H1 (cell line): ENCODE results near the gene GET3. TPM values are rescaled to one million over a fixed set of nuclear protein-coding genes. Genes with fewer than 3 reads are reported as not detected.

Source experiments
- BACH1 ChIP-seq: IDR thresholded peaks from 2 replicates; pipeline ENCODE4 v1.6.1; 2012; ENCODE audit warnings: low read length, improper control_type of control experiment
- CEBPB ChIP-seq: IDR thresholded peaks from 2 replicates; pipeline ENCODE4 v1.6.1; 2012; ENCODE audit warnings: low read depth, low read length
- CREB1 ChIP-seq: IDR thresholded peaks from 2 replicates; pipeline ENCODE4 v1.6.1; 2012; ENCODE audit warnings: inconsistent platforms
- CTCF ChIP-seq, 3 experiments: IDR thresholded peaks; 1 replicate in 2 of 3; 2 replicates in 1 of 3; pipeline versions ENCODE4 v1.5.1 to v1.6.1; 2011; ENCODE audit warnings: low read length in 3 of 3, mild to moderate bottlenecking in 3 of 3, inconsistent platforms in 2 of 3, low read depth in 1 of 3, moderate library complexity in 1 of 3; ENCODE audit not compliant: insufficient read depth in 1 of 3; ENCODE audit errors: control extremely low read depth in 1 of 3
- E2F6 ChIP-seq: IDR thresholded peaks from 2 replicates; pipeline ENCODE4 v1.6.1; 2012; ENCODE audit warnings: inconsistent platforms
- EGR1 ChIP-seq: IDR thresholded peaks from 2 replicates; pipeline ENCODE4 v1.6.1; 2011; ENCODE audit warnings: low read depth, low read length, borderline replicate concordance
- FOSL1 ChIP-seq: IDR thresholded peaks from 2 replicates; pipeline ENCODE4 v1.6.1; 2011; ENCODE audit warnings: mild to moderate bottlenecking, low read depth, low read length, moderate library complexity; ENCODE audit not compliant: insufficient read depth
- MAX ChIP-seq: IDR thresholded peaks from 2 replicates; pipeline ENCODE4 v1.6.1; 2012; ENCODE audit warnings: inconsistent platforms
- POLR2AphosphoS5 ChIP-seq: IDR thresholded peaks from 2 replicates; pipeline ENCODE4 v1.6.1; 2011; ENCODE audit warnings: low read depth, low read length
- POU5F1 ChIP-seq: IDR thresholded peaks from 2 replicates; pipeline ENCODE4 v1.6.1; 2011; ENCODE audit warnings: low read depth, mild to moderate bottlenecking, low read length, moderate library complexity
- RFX5 ChIP-seq: IDR thresholded peaks from 2 replicates; pipeline ENCODE4 v1.6.1; 2011; ENCODE audit warnings: low read depth, low read length, improper control_type of control experiment, borderline replicate concordance
- SAP30 ChIP-seq: fragments of 300-600 bp; sonication (generic); IDR thresholded peaks from 2 replicates; pipeline ENCODE4 v1.7.1; 2012; ENCODE audit warnings: low read length, moderate library complexity, mild to moderate bottlenecking, inconsistent platforms; ENCODE audit not compliant: insufficient read depth, insufficient replicate concordance
- SIN3A ChIP-seq, 2 experiments: IDR thresholded peaks in 1 of 2; conservative IDR thresholded peaks in 1 of 2; 2 replicates each; pipeline ENCODE4 v1.6.1; 2011 to 2012; ENCODE audit warnings: low read length in 2 of 2, improper control_type of control experiment in 1 of 2, low read depth in 1 of 2, mild to moderate bottlenecking in 1 of 2
- SP1 ChIP-seq: IDR thresholded peaks from 2 replicates; pipeline ENCODE4 v1.6.1; 2011; ENCODE audit warnings: low read depth, low read length
- SP2 ChIP-seq: IDR thresholded peaks from 2 replicates; pipeline ENCODE4 v1.6.1; 2012; ENCODE audit warnings: mild to moderate bottlenecking, low read length, inconsistent platforms
- TAF1 ChIP-seq: IDR thresholded peaks from 2 replicates; pipeline ENCODE4 v1.6.1; 2011; ENCODE audit warnings: mild to moderate bottlenecking, low read depth, low read length
- TAF7 ChIP-seq: optimal IDR thresholded peaks from 2 replicates; pipeline ENCODE3; 2011; ENCODE audit warnings: low read depth, mild to moderate bottlenecking, inconsistent platforms, low read length, moderate library complexity, borderline replicate concordance
- TBP ChIP-seq: IDR thresholded peaks from 2 replicates; pipeline ENCODE4 v1.6.1; 2011; ENCODE audit warnings: low read depth, low read length, improper control_type of control experiment
- TCF12 ChIP-seq: IDR thresholded peaks from 2 replicates; pipeline ENCODE4 v1.6.1; 2011; ENCODE audit warnings: low read depth, mild to moderate bottlenecking, low read length
- YY1 ChIP-seq: IDR thresholded peaks from 2 replicates; pipeline ENCODE4 v1.6.1; 2011; ENCODE audit warnings: low read depth, mild to moderate bottlenecking, low read length
- polyA plus RNA-seq, 7 experiments: library from polyadenylated mRNA; depleted of rRNA in 3 of 7; stranded (reverse) in 5 of 7; unstranded in 2 of 7; fragments of >200 nt in 5 of 7; fragments of 200-250 nt in 2 of 7; gene quantifications; 1 replicate in 5 of 7; 2 replicates in 1 of 7; 4 replicates in 1 of 7; pipeline versions ENCODE4 v1.2.1 to v1.2.3, GENCODE V29; 2011 to 2013; ENCODE audit warnings: missing spikeins in 2 of 7, mixed read lengths in 2 of 7
- total RNA-seq: library from RNA; stranded (reverse); fragmentation: NEBNext Ultra II Directional; extraction: Animal tissue kit (Norgen Biotek cat#: 25700); gene quantifications from 2 replicates; pipeline ENCODE4 v1.2.1, GENCODE V29; 2021

Gene GET3
- total and polyA plus RNA-seq, 2 of the 8 experiments (the other 6 are each of a cell fraction or from before 2014, with no cell fraction given): 105 to 297 TPM

GRCh38 chr19:12757544-12758274, 20.4 kb downstream of the GET3 start (continued):
- TF ChIP-seq SAP30 (no peak), CREB1 (peak; percentile 52), FOSL1 (no peak), TCF12 (0 out of 2 replicates have a peak, but pooled peaks have one; percentile 65), YY1 (peak; percentile 46; the same call in 1 of the 2 replicates), TAF1 (peak; percentile 63), SP1 (0 out of 2 replicates have a peak, but pooled peaks have one; percentile 20), POLR2AphosphoS5 (no peak; the same call in 1 of the 2 replicates), MAX (peak; percentile 58; the same call in 1 of the 2 replicates), EGR1 (peak; percentile 10; the same call in 1 of the 2 replicates), CEBPB (no peak), CTCF (IDR thresholded peaks at IDR 0.05; ENCODE audit: control extremely low read depth in 1 of 3, insufficient read depth in 1 of 3, low read depth in 1 of 3, low read length in 3 of 3) (peak; percentile 90 to 94 (median 91)), E2F6 (no peak; the same call in 1 of the 2 replicates), POU5F1 (no peak), SIN3A (conservative IDR thresholded peaks at IDR 0.05 in 1 of 2, IDR thresholded peaks at IDR 0.05 in 1 of 2; ENCODE audit: low read depth in 1 of 2, low read length in 2 of 2) (peak; percentile 75 to 90; a peak in 2 of 4 replicates), TBP (peak; percentile 53; the same call in 1 of the 2 replicates), TAF7 (peak; percentile 51), SP2 (no peak), BACH1 (no peak), RFX5 (no peak)
